SK-N-MC (cell line): ENCODE measurements around the gene METAP1.
A peak's percentile ranks its signal among the peaks of the same experiment; 100 is the strongest.

Experiments
- DNase-seq: peaks from one replicate; pipeline ENCODE4 v3.0.0-alpha.2; 2011; ENCODE audit warnings: low read depth, low spot score
- H3K27ac ChIP-seq: fragments of 200-600 bp; sonication (generic); 2 replicates; pipeline ENCODE4 v1.5.1; 2016; ENCODE audit warnings: mixed run types
- H3K36me3 ChIP-seq: fragments of 200-600 bp; sonication (generic); 2 replicates; pipeline ENCODE4 v1.6.1; 2017; ENCODE audit warnings: antibody characterized with exemption, low read length, mixed read lengths; ENCODE audit not compliant: insufficient read depth
- H3K4me3 ChIP-seq: fragments of 200-600 bp; sonication (generic); 2 replicates; pipeline ENCODE4 v1.5.1; 2016
- H3K9ac ChIP-seq: fragments of 200-600 bp; sonication (generic); 2 replicates; pipeline ENCODE4 v1.8.0; 2017; ENCODE audit warnings: mixed run types, mixed read lengths; ENCODE audit not compliant: insufficient read length
- H3K9me3 ChIP-seq: fragments of 200-600 bp; sonication (generic); 2 replicates; pipeline ENCODE4 v1.6.1; 2017; ENCODE audit warnings: low read depth, mild to moderate bottlenecking, antibody characterized with exemption, low read length, moderate library complexity, mixed read lengths
- EZH2 ChIP-seq: fragments of 200-600 bp; sonication (generic); IDR thresholded peaks from one replicate; pipeline ENCODE4 v1.6.1; 2017; ENCODE audit warnings: antibody characterized with exemption
- FOXP2 ChIP-seq: optimal IDR thresholded peaks from 2 replicates; pipeline ENCODE3; 2011; ENCODE audit warnings: mild to moderate bottlenecking, moderate library complexity; ENCODE audit not compliant: insufficient read depth; ENCODE audit errors: extremely low read length, control extremely low read depth
- POLR2AphosphoS5 ChIP-seq: IDR thresholded peaks from 2 replicates; pipeline ENCODE4 v1.6.1; 2012; ENCODE audit warnings: mild to moderate bottlenecking, low read depth, low read length, borderline replicate concordance

Gene METAP1

DNA sequence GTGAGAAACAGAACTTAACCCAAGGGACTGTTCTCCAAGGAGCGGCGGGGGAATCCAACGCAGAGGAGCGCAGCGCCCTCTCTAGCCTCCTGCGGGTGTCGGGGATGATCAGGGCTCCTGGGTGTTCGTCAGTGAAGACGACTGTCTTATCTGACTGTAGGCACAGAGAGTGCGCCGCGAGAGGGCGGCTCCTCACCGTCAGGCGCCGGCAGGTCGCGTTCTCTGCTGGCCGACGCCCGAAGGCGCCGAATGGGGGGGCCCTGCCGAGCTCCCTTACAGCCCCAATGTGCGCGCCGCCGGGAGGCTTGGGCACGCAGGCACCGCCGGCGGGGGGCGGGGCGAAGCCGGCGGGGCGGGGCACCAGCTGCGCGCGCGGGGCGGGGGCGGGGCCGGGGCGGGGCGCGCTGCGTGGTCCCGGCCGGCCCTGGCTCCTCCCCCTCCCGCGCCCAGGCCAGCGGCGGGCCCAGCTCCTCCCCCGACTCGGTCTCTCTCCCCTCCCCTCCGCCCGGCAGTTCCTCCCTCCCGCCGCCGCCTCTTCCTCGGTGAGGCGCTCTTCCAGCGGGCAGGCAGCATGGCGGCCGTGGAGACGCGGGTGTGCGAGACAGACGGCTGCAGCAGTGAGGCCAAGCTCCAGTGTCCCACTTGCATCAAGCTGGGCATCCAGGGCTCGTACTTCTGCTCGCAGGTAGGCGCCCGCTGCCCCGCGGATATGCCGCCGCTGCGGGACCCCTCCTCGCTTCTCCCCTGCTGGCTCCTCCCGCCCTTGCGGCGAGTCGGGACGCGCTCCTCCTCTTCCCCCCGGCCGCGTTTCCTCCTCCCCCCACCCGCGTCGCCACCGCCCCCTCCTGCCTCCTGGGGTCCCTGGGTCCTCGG is at the start of gene METAP1:
Gene METAP1, plus strand, starts transcription at position 539 of the 873 bp plus-strand sequence. Its CDS starts 33 bp downstream, at position 572.
- DNase-seq: peak; percentile 62

DNA sequence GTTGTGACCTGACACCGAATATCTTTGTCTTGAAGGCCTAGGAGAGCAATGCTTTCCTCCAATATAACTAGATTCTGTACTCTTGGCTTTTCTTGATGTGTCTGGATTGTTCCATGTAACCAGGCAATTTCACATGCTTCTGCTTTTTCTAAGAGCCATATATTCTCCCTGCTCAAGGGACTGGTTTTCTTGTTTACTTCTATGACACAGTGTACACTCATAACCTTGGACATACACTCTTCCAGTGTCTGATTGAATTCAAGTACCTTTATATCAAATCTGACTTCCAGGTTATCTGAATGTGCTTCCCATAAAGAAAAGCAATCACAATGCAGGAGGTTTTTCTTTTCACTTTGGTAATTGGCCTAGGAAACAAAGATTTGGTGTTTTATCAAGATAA is 49.2 kb upstream of the METAP1 start:
- H3K4me3 ChIP-seq: no peak overlapping the region
- DNase-seq: no peak
- TF ChIP-seq POLR2AphosphoS5 (no peak), FOXP2 (no peak), EZH2 (no peak)
- H3K9me3 ChIP-seq: no peaks in the 10 kb centered on the region
- H3K27ac ChIP-seq: no peak overlapping the region
- no peak overlapping the region for H3K9ac ChIP-seq
- H3K36me3 ChIP-seq: no peaks in the 10 kb centered on the region

More for the DNA sequence above, at the start of gene METAP1:
- H3K27ac ChIP-seq: peak within 1 kb of the TSS; percentile 90
- peak within 1 kb of the TSS; percentile 80 for H3K9ac ChIP-seq
- peak within 1 kb of the TSS; percentile 98 for H3K4me3 ChIP-seq
- H3K36me3 ChIP-seq: peaks cover 25% of the 10 kb centered on the region
- no peak for TF ChIP-seq EZH2
- peak; percentile 90 for TF ChIP-seq POLR2AphosphoS5
- 0 out of 2 replicates have a peak, but pooled peaks cover 4% of the 10 kb centered on the region for H3K9me3 ChIP-seq

DNA sequence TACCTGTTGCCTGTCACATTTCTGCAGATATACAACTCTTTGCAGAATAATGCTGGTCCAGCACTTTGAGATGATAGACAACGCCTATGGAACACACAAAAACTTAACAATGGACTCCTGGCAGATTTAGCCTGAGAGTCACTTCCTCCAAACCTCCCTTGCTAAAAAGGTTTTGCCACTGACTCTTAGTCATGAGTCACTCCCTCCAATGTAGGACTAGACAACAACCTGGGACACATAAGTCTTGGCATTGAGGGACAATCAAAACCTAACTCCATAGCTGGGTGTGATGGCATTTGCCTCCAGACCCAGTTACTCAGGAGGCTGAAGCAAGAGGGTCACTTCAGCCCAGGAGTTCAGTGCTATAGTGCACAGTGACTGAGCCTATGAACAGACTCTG is 44.6 kb upstream of the METAP1 start:
- no peak for TF ChIP-seq EZH2
- no peak for TF ChIP-seq POLR2AphosphoS5
- TF ChIP-seq FOXP2: no peak
- H3K27ac ChIP-seq: no peak overlapping the region
- no peak for DNase-seq
- no peak overlapping the region for H3K9ac ChIP-seq
- H3K4me3 ChIP-seq: no peak overlapping the region
- H3K36me3 ChIP-seq: no peaks in the 10 kb centered on the region
- no peaks in the 10 kb centered on the region for H3K9me3 ChIP-seq

DNA sequence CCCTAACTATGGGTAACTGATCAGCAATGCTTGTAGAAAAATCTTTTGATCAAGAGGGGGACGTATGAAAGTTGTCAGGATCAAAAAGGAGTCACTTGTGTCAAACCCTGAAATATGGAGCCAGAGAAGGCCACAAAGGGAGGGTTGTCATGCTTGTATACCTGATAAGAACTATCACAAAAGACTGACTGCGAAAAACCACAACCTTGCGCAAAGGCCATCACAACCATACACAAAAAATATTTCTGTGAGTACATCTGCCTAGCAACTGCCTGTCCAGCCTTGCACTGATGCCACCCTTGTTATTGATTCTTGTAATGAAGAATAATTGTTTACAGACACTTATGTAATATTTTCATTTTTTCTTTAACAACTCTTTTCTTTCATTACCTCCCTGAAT is 43.8 kb upstream of the METAP1 start:
- no peak for DNase-seq
- no peak for TF ChIP-seq POLR2AphosphoS5
- TF ChIP-seq EZH2: no peak
- TF ChIP-seq FOXP2: no peak
- Histone ChIP-seq H3K9me3 (no peaks in the 10 kb centered on the region), H3K4me3 (no peak overlapping the region), H3K27ac (no peak overlapping the region), H3K36me3 (no peaks in the 10 kb centered on the region), H3K9ac (no peak overlapping the region)

DNA sequence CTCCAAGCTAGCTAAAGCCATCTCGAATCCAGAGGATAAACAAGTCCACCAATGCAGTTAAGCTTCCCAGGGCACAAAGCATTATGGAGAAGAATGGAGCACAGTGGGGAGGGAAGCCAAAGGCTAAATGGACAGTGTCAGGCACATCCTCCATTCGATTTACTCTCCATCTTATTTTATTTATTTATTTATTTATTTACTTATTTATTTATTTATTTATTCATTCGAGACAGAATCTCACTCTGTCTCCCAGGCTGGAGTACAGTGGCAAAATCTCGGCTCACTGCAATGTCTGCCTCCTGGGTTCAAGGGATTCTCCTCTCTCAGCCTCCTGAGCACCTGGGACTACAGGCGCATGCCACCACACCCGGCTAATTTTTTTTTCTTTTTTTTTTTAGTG is 40.3 kb upstream of the METAP1 start:
- DNase-seq: no peak
- no peaks in the 10 kb centered on the region for H3K36me3 ChIP-seq
- no peak overlapping the region for H3K9ac ChIP-seq
- H3K9me3 ChIP-seq: no peaks in the 10 kb centered on the region
- no peak overlapping the region for H3K27ac ChIP-seq
- H3K4me3 ChIP-seq: no peak overlapping the region
- no peak for TF ChIP-seq FOXP2

DNA sequence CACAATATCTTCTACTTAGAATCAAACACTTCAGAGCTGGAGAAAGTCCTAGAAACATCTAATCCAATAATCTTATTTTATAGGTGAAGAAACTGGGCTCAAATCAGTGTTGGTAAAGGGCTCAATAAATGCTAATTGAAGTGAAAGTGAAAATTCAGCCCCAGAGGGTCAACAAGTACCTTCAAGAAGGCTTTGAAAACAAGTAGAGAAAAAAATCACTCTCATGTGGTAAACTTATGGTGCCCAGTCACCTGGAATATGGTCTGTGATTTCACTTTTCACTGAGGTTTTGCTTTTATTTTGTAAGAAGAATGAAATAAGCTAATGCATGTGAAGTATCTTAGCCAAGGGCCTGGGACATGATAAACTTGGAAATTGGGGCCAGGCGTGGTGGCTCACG is 37.5 kb upstream of the METAP1 start:
- no peak overlapping the region for H3K9ac ChIP-seq
- H3K9me3 ChIP-seq: no peaks in the 10 kb centered on the region
- no peaks in the 10 kb centered on the region for H3K36me3 ChIP-seq
- no peak overlapping the region for H3K4me3 ChIP-seq
- no peak overlapping the region for H3K27ac ChIP-seq
- TF ChIP-seq FOXP2: no peak
- TF ChIP-seq EZH2: no peak
- no peak for TF ChIP-seq POLR2AphosphoS5
- DNase-seq: no peak

DNA sequence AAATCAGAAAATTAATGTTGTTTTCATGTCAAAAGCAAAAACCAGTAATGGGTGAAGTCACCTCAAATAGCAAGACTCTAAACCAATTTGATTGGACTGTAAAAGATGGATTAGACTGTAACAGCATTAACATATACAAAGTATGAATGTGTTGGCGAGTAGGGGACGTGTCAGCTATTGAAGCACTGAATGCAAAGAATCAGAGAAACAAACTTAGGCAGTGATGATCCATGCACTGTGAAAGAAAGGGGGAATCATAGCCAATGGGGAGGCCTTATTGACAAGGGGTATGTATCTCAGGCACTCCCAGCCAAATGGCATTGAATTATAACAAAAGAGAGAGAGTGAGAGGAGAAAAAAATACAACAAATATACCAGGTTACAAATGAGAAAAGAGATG is 36.1 kb upstream of the METAP1 start:
- H3K36me3 ChIP-seq: no peaks in the 10 kb centered on the region
- no peak overlapping the region for H3K9ac ChIP-seq
- no peak overlapping the region for H3K27ac ChIP-seq
- TF ChIP-seq EZH2: no peak
- TF ChIP-seq FOXP2: no peak
- TF ChIP-seq POLR2AphosphoS5: no peak
- no peak overlapping the region for H3K4me3 ChIP-seq
- H3K9me3 ChIP-seq: no peaks in the 10 kb centered on the region
- DNase-seq: no peak

DNA sequence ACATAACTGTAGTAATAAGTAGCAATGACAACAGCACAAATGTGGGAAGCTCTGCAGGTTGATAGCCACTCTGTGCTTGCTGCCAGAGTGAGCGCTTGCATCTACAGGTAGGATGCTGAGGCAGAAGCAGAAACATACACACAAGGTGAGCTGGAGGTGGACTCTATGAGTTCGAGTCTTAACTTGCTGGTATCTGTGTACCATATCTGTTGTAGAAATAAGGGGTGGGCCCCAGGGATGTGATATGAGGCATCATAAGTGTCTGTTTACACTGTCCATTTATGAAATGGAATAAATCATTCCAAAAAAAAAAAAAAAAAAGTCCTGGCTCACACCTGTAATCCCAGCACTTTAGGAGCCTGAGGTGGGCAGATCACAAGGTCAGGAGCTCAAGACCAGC is 33.8 kb upstream of the METAP1 start:
- Histone ChIP-seq H3K27ac (no peak overlapping the region), H3K36me3 (no peaks in the 10 kb centered on the region), H3K9ac (no peak overlapping the region), H3K4me3 (no peak overlapping the region), H3K9me3 (no peaks in the 10 kb centered on the region)
- DNase-seq: no peak
- TF ChIP-seq FOXP2 (no peak), POLR2AphosphoS5 (no peak), EZH2 (no peak)

DNA sequence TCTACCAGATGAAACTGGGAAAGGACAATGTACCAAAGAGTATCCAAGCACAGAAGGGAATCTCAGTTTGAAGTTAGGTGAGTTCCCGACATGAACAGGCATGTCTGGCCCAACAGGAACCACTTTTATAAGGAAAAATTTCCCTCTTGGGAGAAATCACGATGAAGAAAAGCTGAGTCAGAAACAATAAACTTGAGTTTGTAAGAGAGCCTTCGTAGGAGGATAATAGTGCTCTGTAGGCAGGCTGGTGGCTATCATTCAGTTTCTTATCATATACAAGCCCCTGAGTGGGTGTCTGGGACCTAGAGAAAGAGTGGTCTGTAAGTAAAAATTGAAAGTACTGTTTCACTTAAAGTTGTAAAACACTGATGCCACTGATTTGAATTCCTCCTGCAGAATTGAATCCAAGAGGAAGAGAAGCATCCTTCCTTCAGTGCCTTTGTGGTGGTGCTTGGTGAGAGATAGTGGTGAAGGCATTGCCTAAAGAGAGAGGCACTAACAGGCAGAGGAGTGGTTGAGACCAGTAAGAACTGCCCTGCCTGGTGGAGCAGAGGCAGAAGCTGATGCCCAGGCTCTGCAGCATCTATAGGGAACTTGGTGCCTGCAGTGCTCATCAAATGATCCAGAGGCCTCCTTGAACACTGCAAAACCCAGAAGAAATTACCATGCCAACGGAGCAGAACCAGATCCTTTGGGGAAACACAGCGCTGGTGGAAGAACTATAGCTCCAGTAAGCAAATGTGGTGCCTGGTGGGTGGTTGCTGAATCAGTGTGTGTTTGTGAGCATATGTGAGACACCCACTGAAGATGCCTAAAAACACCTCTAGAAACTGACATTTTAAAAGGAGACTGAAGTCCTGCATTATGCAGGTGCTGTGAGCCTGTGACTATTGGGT is 31.7 kb upstream of the METAP1 start:
- Histone ChIP-seq H3K9ac (no peak overlapping the region), H3K9me3 (no peaks in the 10 kb centered on the region), H3K36me3 (no peaks in the 10 kb centered on the region), H3K27ac (0 out of 2 replicates have a peak overlapping the region, but pooled peaks have one; percentile 66), H3K4me3 (peak overlapping the region; percentile 51)
- TF ChIP-seq POLR2AphosphoS5 (no peak), EZH2 (no peak), FOXP2 (no peak)
- DNase-seq: no peak
